HepG2 (cell line): ENCODE results near the gene COG8.

Experiments used
- KMT2B ChIP-seq: IDR thresholded peaks from 2 replicates; pipeline ENCODE4 v1.6.1; 2016; ENCODE audit warnings: missing genetic modification reagents, missing compliant biosample characterization
- NR1H2 ChIP-seq: sonication (generic); formaldehyde crosslinking; IDR thresholded peaks from 2 replicates; pipeline ENCODE4 v1.8.1; 2022; ENCODE audit warnings: low read depth, missing genetic modification reagents, borderline replicate concordance
- TF ChIP-seq, protein P1 (sequence below): sonication (generic); formaldehyde crosslinking; IDR thresholded peaks from 2 replicates; pipeline ENCODE4 v1.4.0; 2020; ENCODE audit warnings: missing genetic modification reagents, borderline replicate concordance
- TF ChIP-seq, protein P2 (sequence below), 2 experiments: sonication (generic) in 1 of 2; formaldehyde crosslinking in 1 of 2; IDR thresholded peaks; 2 replicates each; pipeline versions ENCODE4 v1.4.0 to v1.6.1; 2018 to 2020; ENCODE audit warnings: missing genetic modification reagents in 2 of 2, borderline replicate concordance in 1 of 2, low read depth in 1 of 2, mild to moderate bottlenecking in 1 of 2, missing biosample characterization in 1 of 2

DNA sequence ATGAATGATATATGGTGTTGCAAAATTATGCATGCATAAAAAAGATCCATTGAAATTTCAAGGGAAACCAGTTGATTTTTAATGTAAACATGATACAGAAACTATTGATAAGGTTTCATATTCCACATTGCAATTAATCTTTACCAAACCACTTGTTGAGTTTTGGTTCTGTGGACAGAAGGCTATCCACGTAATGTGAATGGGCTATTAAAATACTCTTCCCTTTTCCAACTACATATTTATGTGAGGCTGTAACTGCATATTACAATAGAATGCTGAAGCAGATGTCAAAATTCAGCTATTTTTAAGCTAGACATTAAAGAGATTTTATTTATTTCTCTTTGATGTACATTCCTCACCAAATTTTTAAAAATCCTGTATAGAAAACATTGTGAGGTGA, 62.0 kb downstream of the COG8 start:
- TF ChIP-seq, protein P1, sequence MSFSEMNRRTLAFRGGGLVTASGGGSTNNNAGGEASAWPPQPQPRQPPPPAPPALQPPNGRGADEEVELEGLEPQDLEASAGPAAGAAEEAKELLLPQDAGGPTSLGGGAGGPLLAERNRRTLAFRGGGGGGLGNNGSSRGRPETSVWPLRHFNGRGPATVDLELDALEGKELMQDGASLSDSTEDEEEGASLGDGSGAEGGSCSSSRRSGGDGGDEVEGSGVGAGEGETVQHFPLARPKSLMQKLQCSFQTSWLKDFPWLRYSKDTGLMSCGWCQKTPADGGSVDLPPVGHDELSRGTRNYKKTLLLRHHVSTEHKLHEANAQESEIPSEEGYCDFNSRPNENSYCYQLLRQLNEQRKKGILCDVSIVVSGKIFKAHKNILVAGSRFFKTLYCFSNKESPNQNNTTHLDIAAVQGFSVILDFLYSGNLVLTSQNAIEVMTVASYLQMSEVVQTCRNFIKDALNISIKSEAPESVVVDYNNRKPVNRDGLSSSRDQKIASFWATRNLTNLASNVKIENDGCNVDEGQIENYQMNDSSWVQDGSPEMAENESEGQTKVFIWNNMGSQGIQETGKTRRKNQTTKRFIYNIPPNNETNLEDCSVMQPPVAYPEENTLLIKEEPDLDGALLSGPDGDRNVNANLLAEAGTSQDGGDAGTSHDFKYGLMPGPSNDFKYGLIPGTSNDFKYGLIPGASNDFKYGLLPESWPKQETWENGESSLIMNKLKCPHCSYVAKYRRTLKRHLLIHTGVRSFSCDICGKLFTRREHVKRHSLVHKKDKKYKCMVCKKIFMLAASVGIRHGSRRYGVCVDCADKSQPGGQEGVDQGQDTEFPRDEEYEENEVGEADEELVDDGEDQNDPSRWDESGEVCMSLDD (CRISPR knock-in tag), result no peak
- TF ChIP-seq KMT2B (CRISPR knock-in tag) (no peak), NR1H2 (CRISPR knock-in tag) (no peak)
- TF ChIP-seq, protein P2, sequence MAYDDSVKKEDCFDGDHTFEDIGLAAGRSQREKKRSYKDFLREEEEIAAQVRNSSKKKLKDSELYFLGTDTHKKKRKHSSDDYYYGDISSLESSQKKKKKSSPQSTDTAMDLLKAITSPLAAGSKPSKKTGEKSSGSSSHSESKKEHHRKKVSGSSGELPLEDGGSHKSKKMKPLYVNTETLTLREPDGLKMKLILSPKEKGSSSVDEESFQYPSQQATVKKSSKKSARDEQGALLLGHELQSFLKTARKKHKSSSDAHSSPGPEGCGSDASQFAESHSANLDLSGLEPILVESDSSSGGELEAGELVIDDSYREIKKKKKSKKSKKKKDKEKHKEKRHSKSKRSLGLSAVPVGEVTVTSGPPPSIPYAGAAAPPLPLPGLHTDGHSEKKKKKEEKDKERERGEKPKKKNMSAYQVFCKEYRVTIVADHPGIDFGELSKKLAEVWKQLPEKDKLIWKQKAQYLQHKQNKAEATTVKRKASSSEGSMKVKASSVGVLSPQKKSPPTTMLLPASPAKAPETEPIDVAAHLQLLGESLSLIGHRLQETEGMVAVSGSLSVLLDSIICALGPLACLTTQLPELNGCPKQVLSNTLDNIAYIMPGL (CRISPR knock-in tag; IDR thresholded peaks at IDR 0.05; ENCODE audit: borderline replicate concordance in 1 of 2, low read depth in 1 of 2), result no peak
